H1 (cell line): ENCODE measurements around the gene ZNF277. TPM values are rescaled to one million over a fixed set of nuclear protein-coding genes. Genes with fewer than 3 reads are reported as not detected.

ENCODE experiments used
- CTCF ChIA-PET: fragments of 300-600 bp; sonication (Branson Sonifier 250); formaldehyde crosslinking; loops from one replicate; lab custom pipeline; 2021; ENCODE audit not compliant: partially characterized antibody; lab: Charles Lee
- POLR2A ChIA-PET: fragments of 300-600 bp; sonication (Branson Sonifier 250); formaldehyde crosslinking; loops from one replicate; lab custom pipeline; 2021; ENCODE audit warnings: inconsistent platforms; ENCODE audit not compliant: partially characterized antibody; lab: Charles Lee
- DNase-seq, 2 experiments: peaks; one replicate each; pipeline versions ENCODE4 v3.0.0 to v3.0.0-alpha.2; 2010 to 2022; ENCODE audit warnings: low spot score in 2 of 2, low read depth in 1 of 2, mixed read lengths in 1 of 2
- FAIRE-seq: peaks from 2 replicates; lab custom pipeline; 2011; peaks lifted over from hg19 to GRCh38; lab: Jason Lieb, UNC
- H2AFZ ChIP-seq: 2 replicates; pipeline ENCODE4 v1.8.1; 2012; ENCODE audit warnings: low read length, inconsistent platforms
- H2AK5ac ChIP-seq: 2 replicates; pipeline ENCODE4 v1.6.1; 2013; ENCODE audit warnings: low read depth, low read length
- H2BK120ac ChIP-seq: replicated peaks from 2 replicates; pipeline ENCODE3; 2013; ENCODE audit warnings: low read depth, low read length, inconsistent platforms
- H2BK12ac ChIP-seq: 2 replicates; pipeline ENCODE4 v1.6.1; 2013; ENCODE audit warnings: low read depth, low read length
- H2BK15ac ChIP-seq: 2 replicates; pipeline ENCODE4 v1.6.1; 2013; ENCODE audit warnings: low read length
- H2BK20ac ChIP-seq: 2 replicates; pipeline ENCODE4 v1.6.1; 2013; ENCODE audit warnings: low read length
- H2BK5ac ChIP-seq: 2 replicates; pipeline ENCODE4 v1.6.1; 2013; ENCODE audit warnings: low read depth, low read length
- H3K14ac ChIP-seq: 2 replicates; pipeline ENCODE4 v1.6.1; 2013; ENCODE audit warnings: inconsistent platforms; ENCODE audit not compliant: insufficient read length
- H3K18ac ChIP-seq: 2 replicates; pipeline ENCODE4 v1.6.1; 2013; ENCODE audit warnings: low read length; ENCODE audit errors: extremely low read depth
- H3K23ac ChIP-seq: 2 replicates; pipeline ENCODE4 v1.6.1; 2013; ENCODE audit warnings: inconsistent platforms; ENCODE audit not compliant: insufficient read length
- H3K23me2 ChIP-seq: 2 replicates; pipeline ENCODE4 v1.6.1; 2013; ENCODE audit warnings: low read depth, low read length
- H3K27ac ChIP-seq: 2 replicates; pipeline ENCODE4 v1.6.1; 2011; ENCODE audit warnings: low read depth, low read length, inconsistent platforms
- H3K27me3 ChIP-seq, 4 experiments: replicated peaks in 1 of 4; 1 replicate in 1 of 4; 2 replicates in 3 of 4; pipeline versions ENCODE4 v1.6.1 to v1.8.1; 2011 to 2013; ENCODE audit warnings: low read length in 3 of 4, mild to moderate bottlenecking in 3 of 4, inconsistent platforms in 2 of 4, mixed read lengths in 2 of 4, moderate library complexity in 1 of 4; ENCODE audit not compliant: control insufficient read depth in 3 of 4, insufficient read depth in 3 of 4; ENCODE audit errors: extremely low read depth in 1 of 4
- H3K36me3 ChIP-seq, 4 experiments: 2 replicates each; pipeline versions ENCODE4 v1.6.1 to v1.8.1; 2011 to 2013; ENCODE audit warnings: mild to moderate bottlenecking in 4 of 4, low read length in 3 of 4, moderate library complexity in 2 of 4, control low read depth in 1 of 4, inconsistent platforms in 1 of 4; ENCODE audit not compliant: insufficient read depth in 4 of 4, control insufficient read depth in 2 of 4
- H3K4ac ChIP-seq: replicated peaks from 2 replicates; pipeline ENCODE3; 2013; ENCODE audit warnings: low read length, low read depth, mixed read lengths, inconsistent platforms; ENCODE audit not compliant: insufficient read length
- H3K4me1 ChIP-seq, 4 experiments: replicated peaks in 1 of 4; 1 replicate in 1 of 4; 2 replicates in 3 of 4; pipeline versions ENCODE4 v1.6.1 to v1.8.1; 2011 to 2013; ENCODE audit warnings: low read length in 3 of 4, inconsistent platforms in 2 of 4, mixed read lengths in 1 of 4; ENCODE audit not compliant: insufficient read depth in 4 of 4, control insufficient read depth in 3 of 4
- H3K4me2 ChIP-seq, 2 experiments: 2 replicates each; pipeline versions ENCODE4 v1.6.1 to v1.8.1; 2011 to 2013; ENCODE audit warnings: low read depth in 2 of 2, low read length in 2 of 2, control low read depth in 1 of 2, inconsistent platforms in 1 of 2, mild to moderate bottlenecking in 1 of 2; ENCODE audit not compliant: insufficient read depth in 1 of 2
- H3K4me3 ChIP-seq, 4 experiments: fragments of 200-600, 300-600 bp in 1 of 4; sonication (generic), shearing (Covaris generic), sonication (Bioruptor Twin) in 1 of 4; 2 replicates each; pipeline versions ENCODE4 v1.5.1 to v1.8.1; 2011 to 2016; ENCODE audit warnings: low read length in 4 of 4, low read depth in 3 of 4, control low read depth in 2 of 4, inconsistent platforms in 2 of 4, mild to moderate bottlenecking in 2 of 4, mixed read lengths in 1 of 4, moderate library complexity in 1 of 4; ENCODE audit not compliant: insufficient read depth in 2 of 4; ENCODE audit errors: extremely low read depth in 1 of 4
- H3K56ac ChIP-seq: replicated peaks from 2 replicates; pipeline ENCODE3; 2013; ENCODE audit warnings: low read depth, mild to moderate bottlenecking, mixed read lengths, low read length, inconsistent platforms; ENCODE audit not compliant: insufficient read length
- H3K79me1 ChIP-seq: 2 replicates; pipeline ENCODE4 v1.6.1; 2013; ENCODE audit warnings: low read depth, low read length, control low read depth
- H3K79me2 ChIP-seq, 2 experiments: 2 replicates each; pipeline versions ENCODE4 v1.6.1 to v1.8.1; 2012 to 2013; ENCODE audit warnings: low read length in 2 of 2, mild to moderate bottlenecking in 2 of 2, inconsistent platforms in 1 of 2; ENCODE audit not compliant: insufficient read depth in 2 of 2, control insufficient read depth in 1 of 2
- H3K9ac ChIP-seq, 4 experiments: replicated peaks in 1 of 4; 1 replicate in 1 of 4; 2 replicates in 3 of 4; pipeline versions ENCODE4 v1.6.1 to v1.8.1; 2011 to 2013; ENCODE audit warnings: low read depth in 3 of 4, low read length in 3 of 4, control low read depth in 2 of 4, mild to moderate bottlenecking in 2 of 4, moderate library complexity in 2 of 4, inconsistent platforms in 1 of 4; ENCODE audit errors: extremely low read depth in 1 of 4
- H3K9me3 ChIP-seq, 2 experiments: 2 replicates each; pipeline versions ENCODE4 v1.6.1 to v1.8.1; 2012 to 2013; ENCODE audit warnings: mild to moderate bottlenecking in 2 of 2, moderate library complexity in 2 of 2, control low read depth in 1 of 2, inconsistent platforms in 1 of 2, low read depth in 1 of 2, low read length in 1 of 2, mixed read lengths in 1 of 2; ENCODE audit not compliant: insufficient read depth in 2 of 2
- H4K20me1 ChIP-seq, 2 experiments: replicated peaks in 1 of 2; 2 replicates each; pipeline versions ENCODE3 to v1.8.1; 2011 to 2013; ENCODE audit warnings: inconsistent platforms in 2 of 2, low read length in 2 of 2, mild to moderate bottlenecking in 1 of 2; ENCODE audit not compliant: insufficient read depth in 2 of 2, control insufficient read depth in 1 of 2
- H4K5ac ChIP-seq: 2 replicates; pipeline ENCODE4 v1.6.1; 2013; ENCODE audit warnings: low read length, low read depth, mixed read lengths, inconsistent platforms; ENCODE audit not compliant: insufficient read length
- H4K8ac ChIP-seq: 2 replicates; pipeline ENCODE4 v1.8.0; 2013; ENCODE audit warnings: mild to moderate bottlenecking, moderate library complexity, low read length, inconsistent platforms; ENCODE audit not compliant: insufficient read depth; ENCODE audit errors: extremely low read depth
- H4K91ac ChIP-seq: replicated peaks from 2 replicates; pipeline ENCODE3; 2013; ENCODE audit warnings: low read length, mixed read lengths, inconsistent platforms; ENCODE audit not compliant: insufficient read length
- CTBP2 ChIP-seq: IDR thresholded peaks from 2 replicates; pipeline ENCODE4 v1.7.0; 2011; ENCODE audit warnings: borderline replicate concordance, mild to moderate bottlenecking, moderate library complexity, mixed read lengths, low read length; ENCODE audit not compliant: insufficient read depth, insufficient read length
- HDAC2 ChIP-seq, 2 experiments: fragments of 300-600 bp in 1 of 2; sonication (generic) in 1 of 2; IDR thresholded peaks; 2 replicates each; pipeline ENCODE4 v1.6.1; 2011 to 2012; ENCODE audit warnings: low read depth in 2 of 2, low read length in 2 of 2, mild to moderate bottlenecking in 2 of 2, moderate library complexity in 2 of 2, borderline replicate concordance in 1 of 2, inconsistent platforms in 1 of 2
- NRF1 ChIP-seq: IDR thresholded peaks from 2 replicates; pipeline ENCODE4 v1.6.1; 2011; ENCODE audit warnings: mild to moderate bottlenecking, low read depth, low read length, improper control_type of control experiment
- POLR2A ChIP-seq, 2 experiments: IDR thresholded peaks; 1 replicate in 1 of 2; 2 replicates in 1 of 2; pipeline ENCODE4 v1.6.1; 2011; ENCODE audit warnings: low read depth in 2 of 2, low read length in 2 of 2, mild to moderate bottlenecking in 2 of 2; ENCODE audit errors: control extremely low read depth in 1 of 2
- SAP30 ChIP-seq: fragments of 300-600 bp; sonication (generic); IDR thresholded peaks from 2 replicates; pipeline ENCODE4 v1.7.1; 2012; ENCODE audit warnings: low read length, moderate library complexity, mild to moderate bottlenecking, inconsistent platforms; ENCODE audit not compliant: insufficient read depth, insufficient replicate concordance
- SP2 ChIP-seq: IDR thresholded peaks from 2 replicates; pipeline ENCODE4 v1.6.1; 2012; ENCODE audit warnings: mild to moderate bottlenecking, low read length, inconsistent platforms
- WGBS, 2 experiments: shearing (Covaris generic) in 1 of 2; methylation state at CpG; one replicate each; pipeline versions ENCODE4 v1.1.6 to v1.1.7; 2013 to 2015; ENCODE audit warnings: low lambda C conversion rate in 2 of 2, mixed read lengths in 2 of 2, inconsistent platforms in 1 of 2, low coverage in 1 of 2, missing lambda C conversion rate in 1 of 2; ENCODE audit not compliant: insufficient replicate concordance in 2 of 2, insufficient coverage in 1 of 2, insufficient read length in 1 of 2; ENCODE audit errors: extremely low coverage in 1 of 2, missing lambda C conversion rate in 1 of 2; 5-methylcytosine and 5-hydroxymethylcytosine counted together
- polyA plus RNA-seq, 7 experiments: library from polyadenylated mRNA; depleted of rRNA in 3 of 7; stranded (reverse) in 5 of 7; unstranded in 2 of 7; fragments of >200 nt in 5 of 7; fragments of 200-250 nt in 2 of 7; gene quantifications; 1 replicate in 5 of 7; 2 replicates in 1 of 7; 4 replicates in 1 of 7; pipeline versions ENCODE4 v1.2.1 to v1.2.3, GENCODE V29; 2011 to 2013; ENCODE audit warnings: missing spikeins in 2 of 7, mixed read lengths in 2 of 7
- total RNA-seq: library from RNA; stranded (reverse); fragmentation: NEBNext Ultra II Directional; extraction: Animal tissue kit (Norgen Biotek cat#: 25700); gene quantifications from 2 replicates; pipeline ENCODE4 v1.2.1, GENCODE V29; 2021
- TF ChIP-seq, protein P1 (sequence below): IDR thresholded peaks from 2 replicates; pipeline ENCODE4 v1.6.1; 2012; ENCODE audit warnings: inconsistent platforms

ZNF277 gene
- total and polyA plus RNA-seq, 2 of the 8 experiments (the other 6 are each of a cell fraction or from before 2014, with no cell fraction given) = 5.1 to 21.7 TPM

DNA sequence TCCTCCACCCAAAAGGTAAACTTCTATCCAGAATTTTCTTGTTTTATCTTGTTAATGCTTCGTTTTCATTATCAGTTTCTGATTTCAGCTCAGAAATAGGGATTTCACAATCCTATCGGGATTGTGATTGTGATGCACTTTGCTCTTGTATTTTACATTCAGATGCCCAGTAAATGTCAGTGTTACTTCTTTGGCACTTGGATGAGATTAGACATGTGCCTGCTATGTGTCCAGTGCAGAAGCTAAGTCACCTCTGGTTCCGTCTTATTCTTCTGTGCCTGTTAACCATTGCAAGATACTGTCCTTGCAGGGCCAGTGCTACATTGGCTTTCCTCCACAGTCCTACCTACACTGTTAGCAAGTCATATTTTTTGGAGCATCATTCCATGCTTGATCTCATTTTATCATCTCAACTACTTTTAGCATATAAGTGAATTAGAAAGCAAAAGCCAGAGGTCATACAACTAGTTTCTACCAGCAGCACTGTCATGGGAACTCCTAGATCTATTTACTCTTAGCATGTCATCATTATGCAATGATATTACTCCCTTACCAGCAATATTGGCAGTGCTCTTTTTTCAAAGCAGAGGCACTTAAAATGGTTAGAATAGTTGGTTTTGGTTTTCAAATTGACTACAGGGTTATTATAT, 26.7 kb downstream of the ZNF277 start:
- Histone ChIP-seq H3K23ac (peak overlapping the region; percentile 83), H3K18ac (peak overlapping the region; percentile 52; the same call in 1 of the 2 replicates), H2BK5ac (no peak overlapping the region), H2AK5ac (peak overlapping the region; percentile 71; the same call in 1 of the 2 replicates), H3K79me2 (peaks cover 0 to 40% of the 10 kb centered on the region in 2 experiments; a peak in 2 of 4 replicates), H2BK20ac (no peak overlapping the region), H3K4me3 (no peak overlapping the region), H3K9ac (no peak overlapping the region), H4K5ac (no peak overlapping the region), H3K23me2 (no peaks in the 10 kb centered on the region), H3K9me3 (no peaks in the 10 kb centered on the region), H3K79me1 (no peaks in the 10 kb centered on the region; the same call in 1 of the 2 replicates), H2BK12ac (no peak overlapping the region; the same call in 1 of the 2 replicates), H3K36me3 (no peaks in the 10 kb centered on the region), H4K8ac (no peak overlapping the region), H3K14ac (no peak overlapping the region), H3K27me3 (no peaks in the 10 kb centered on the region), H3K4ac (peak overlapping the region; percentile 78), H2AFZ (no peak overlapping the region), H3K4me1 (no peaks in the 10 kb centered on the region), H3K27ac (no peak overlapping the region), H4K91ac (no peak overlapping the region), H2BK120ac (no peak overlapping the region), H2BK15ac (no peak overlapping the region), H3K56ac (no peak overlapping the region), H4K20me1 (peaks cover 0 to 4% of the 10 kb centered on the region in 2 experiments), H3K4me2 (no peak overlapping the region)
- DNase-seq (no peak), FAIRE-seq (no peak)
- ChIA-PET POLR2A (no interaction called here), CTCF (no interaction called here)
- WGBS, 2 experiments = 83% methylated on average over 3 of the region's 3 CpGs; no CpG with 5 or more reads in 1 of the 2 experiments
- TF ChIP-seq NRF1 = no peak
- TF ChIP-seq POLR2A (IDR thresholded peaks at IDR 0.05; ENCODE audit: control extremely low read depth in 1 of 2, low read depth in 2 of 2, low read length in 2 of 2) = no peak
- no peak for TF ChIP-seq CTBP2
- no peak for TF ChIP-seq SAP30
- no peak for TF ChIP-seq HDAC2 (IDR thresholded peaks at IDR 0.05; ENCODE audit: borderline replicate concordance in 1 of 2, low read depth in 2 of 2, low read length in 2 of 2)
- TF ChIP-seq, protein P1, sequence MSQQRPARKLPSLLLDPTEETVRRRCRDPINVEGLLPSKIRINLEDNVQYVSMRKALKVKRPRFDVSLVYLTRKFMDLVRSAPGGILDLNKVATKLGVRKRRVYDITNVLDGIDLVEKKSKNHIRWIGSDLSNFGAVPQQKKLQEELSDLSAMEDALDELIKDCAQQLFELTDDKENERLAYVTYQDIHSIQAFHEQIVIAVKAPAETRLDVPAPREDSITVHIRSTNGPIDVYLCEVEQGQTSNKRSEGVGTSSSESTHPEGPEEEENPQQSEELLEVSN = no peak
- TF ChIP-seq SP2 = no peak
